ENCODE data around the gene DGKQ.

The DGKQ gene

DNA sequence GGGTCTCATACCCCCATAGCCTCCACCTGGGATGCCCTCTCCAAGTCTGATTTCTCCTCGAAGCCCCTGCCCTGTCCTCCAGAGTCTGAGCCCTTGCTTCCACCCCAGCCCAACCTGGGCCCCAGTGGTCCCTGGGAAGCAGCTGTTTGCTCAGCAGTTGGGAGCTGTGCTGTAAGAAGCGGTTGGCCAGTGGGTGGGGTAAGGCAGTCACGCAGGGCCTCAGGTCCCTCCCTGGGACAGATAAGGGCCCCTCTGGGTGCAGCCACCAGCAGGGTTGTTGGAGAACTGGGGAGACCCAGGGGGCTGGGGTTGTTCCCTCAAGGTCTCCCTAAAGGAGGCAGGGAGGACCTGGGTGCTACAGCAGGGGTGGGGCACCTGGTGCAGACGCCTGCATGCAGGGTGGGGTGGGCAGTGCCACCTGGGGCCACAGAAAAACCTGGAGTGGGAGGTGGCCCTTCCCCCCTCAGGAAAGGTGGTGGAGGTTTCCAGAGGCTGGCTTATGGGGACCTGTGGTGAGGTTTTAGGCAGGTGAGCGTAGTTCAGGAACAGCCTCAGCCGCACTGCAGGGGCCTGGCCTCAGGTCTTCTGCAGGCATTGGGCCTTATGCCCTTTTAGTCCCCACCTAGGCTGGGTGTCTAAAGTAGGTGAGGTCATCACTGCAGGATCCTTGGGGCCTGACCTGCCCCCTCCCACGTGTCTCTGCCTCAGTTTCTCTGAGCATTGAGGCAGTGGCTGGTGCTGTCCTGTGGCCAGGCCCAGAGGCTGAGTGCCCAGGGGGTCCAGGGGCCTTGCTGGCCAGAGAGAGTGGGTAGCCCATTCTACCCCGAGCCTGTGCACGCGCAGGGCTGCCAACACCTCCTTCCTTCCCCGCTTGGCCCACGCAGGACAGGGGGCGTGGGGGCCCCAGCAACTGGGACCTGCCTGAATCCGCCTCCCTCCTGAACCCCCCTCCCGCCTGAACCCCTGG, 22.9 kb upstream of the DGKQ start:
- no peak for FAIRE-seq
- DNase-seq (ENCODE audit: insufficient read length, low spot score) = no peak

GRCh38 chr4:995311-996026, 22.1 kb upstream of the DGKQ start:
- DNase-seq (ENCODE audit: insufficient read length, low spot score) = no peak

DNA sequence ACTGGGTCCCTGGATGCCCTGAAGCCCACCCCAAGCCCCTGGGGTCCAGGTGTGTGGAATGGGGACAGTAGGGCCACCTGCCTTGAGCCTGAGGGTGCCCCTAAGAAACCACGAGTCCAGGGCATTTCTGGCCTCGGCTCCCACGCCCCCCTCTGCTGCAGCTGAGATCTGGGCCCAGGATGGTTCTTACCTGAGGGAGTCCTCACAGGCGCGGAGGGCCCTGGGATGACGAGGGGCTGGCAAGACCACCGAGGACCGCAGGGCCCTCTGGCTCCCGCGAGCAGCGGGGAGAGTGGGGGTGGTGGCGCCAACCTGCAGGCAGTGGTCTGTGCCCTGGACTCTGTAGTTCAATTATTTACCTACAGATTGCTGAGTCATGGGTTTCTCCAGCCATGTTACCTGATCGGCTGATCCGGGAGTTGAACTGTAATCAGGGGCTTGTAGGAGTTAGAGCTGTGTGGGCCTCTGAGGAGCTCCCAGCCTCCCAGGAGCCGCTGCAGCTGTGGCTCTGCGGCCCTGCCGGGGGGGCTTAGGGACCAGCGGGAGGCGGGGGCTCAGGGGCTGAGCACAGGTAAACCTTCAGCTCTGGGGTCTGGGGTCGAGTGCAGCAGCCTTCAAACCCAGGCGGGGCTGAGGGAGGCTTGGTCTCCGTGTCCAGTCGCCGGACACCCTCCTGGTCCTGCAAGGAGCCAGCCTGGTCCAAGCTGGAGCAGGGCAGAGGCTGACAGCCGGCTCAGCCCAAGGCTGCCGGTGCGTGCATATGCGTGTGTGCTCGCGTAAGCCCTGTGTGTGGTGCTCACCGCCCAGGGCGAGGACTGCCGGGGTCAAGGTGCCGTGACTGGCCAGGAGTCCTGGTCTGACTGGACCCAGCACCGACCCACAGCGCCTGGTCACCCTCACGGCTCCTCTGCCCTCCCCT, 20.0 kb upstream of the DGKQ start, which contains the start of gene SLC26A1:
Gene SLC26A1 (minus strand): TSS at position 294 of the 919 bp plus-strand sequence. CDS start 1,701 bp downstream, outside the sequence.
- FAIRE-seq = no peak
- DNase-seq (ENCODE audit: insufficient read length, low spot score) = no peak

More at GRCh38 chr4:995311-996026, 22.1 kb upstream of the DGKQ start:
- FAIRE-seq = no peak

- no peak for FAIRE-seq
- DNase-seq (ENCODE audit: insufficient read length, low spot score) = no peak
Observed at GRCh38 chr4:992297-993110, 19.1 kb upstream of the DGKQ start.

DNA sequence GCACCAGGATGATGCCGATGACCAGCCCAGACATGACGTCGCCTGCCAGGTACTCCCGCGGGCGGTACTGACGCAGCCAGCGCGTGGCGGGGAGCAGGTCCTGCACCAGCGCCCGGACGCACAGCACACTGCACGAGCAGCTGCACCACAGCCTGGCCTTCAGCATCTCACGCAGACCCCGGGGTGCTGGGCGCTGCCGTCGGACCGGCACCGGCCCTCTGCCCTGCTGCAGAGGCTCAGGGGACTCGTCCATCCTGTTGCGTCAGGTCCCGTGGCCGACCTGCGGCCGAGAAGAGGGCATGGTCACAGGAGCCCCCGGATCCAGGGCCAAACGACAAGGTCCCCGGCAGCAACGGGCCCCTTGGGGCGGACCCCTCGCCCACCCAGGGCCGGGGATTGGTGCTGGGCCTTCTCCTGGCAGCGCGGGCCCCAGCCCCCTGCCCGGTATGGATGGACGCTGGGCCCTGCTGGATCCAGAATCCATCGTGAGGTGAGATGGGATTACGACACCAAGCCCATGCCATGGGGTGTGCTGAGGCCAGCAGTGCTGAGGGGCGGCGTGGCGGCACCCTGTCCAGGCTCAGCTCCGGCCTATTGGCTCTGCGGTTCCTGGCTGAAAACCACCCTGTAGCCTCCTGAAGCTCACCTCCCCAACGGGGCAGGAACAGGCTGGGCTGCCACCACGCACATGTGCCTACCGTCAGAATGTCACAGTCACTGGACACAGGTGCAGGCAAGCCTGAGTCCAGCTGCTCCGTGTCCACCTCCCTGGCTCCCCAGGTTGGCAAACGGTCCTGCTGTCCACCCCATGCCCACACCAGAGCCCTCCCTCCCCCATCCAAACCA, 18.3 kb upstream of the DGKQ start:
- DNase-seq (ENCODE audit: insufficient read length, low spot score) (no peak), FAIRE-seq (no peak)

- no peak for FAIRE-seq
Observed at GRCh38 chr4:990746-991367, 17.5 kb upstream of the DGKQ start.

DNA sequence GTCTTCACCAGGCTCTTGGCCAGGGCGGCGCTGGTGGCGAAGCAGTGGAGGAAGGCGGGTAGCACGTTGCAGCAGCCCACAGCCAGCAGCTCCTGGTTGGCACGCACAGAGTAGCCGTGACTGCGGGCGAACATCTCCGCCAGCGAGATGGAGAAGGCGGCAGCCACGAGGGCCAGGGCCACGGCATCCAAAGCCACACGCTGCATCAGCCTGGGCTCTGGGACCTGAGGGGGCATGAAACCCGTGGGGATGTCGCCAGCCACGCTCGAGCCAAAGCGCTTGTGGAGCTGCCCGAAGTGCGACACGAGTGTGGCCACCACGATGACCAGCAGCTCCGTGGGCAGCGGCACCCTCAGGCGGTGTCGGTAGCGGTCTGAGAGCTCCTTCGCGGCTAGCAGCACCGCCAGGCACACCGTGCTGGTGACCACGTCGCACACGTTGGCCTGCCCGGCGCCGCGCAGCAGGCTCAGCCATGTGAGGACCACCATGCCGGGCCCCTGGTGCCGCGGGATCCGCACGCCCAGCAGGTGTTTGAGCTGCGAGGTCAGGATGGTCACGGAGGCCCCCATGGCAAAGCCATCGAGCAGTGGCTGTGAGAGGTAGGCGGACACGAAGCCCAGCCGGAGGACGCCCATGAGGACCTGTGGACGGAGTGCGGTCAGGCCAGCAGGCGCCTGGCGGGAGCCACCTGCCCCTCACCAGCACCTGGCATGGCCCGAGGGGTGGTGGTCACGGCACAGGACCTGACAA, 16.5 kb upstream of the DGKQ start:
- DNase-seq (ENCODE audit: insufficient read length, low spot score) (no peak), FAIRE-seq (no peak)

More at GRCh38 chr4:990746-991367, 17.5 kb upstream of the DGKQ start:
- DNase-seq (ENCODE audit: insufficient read length, low spot score) = no peak

- no peak for FAIRE-seq
- no peak for DNase-seq (ENCODE audit: insufficient read length, low spot score)
Observed at GRCh38 chr4:988726-989721, 15.7 kb upstream of the DGKQ start.

DNA sequence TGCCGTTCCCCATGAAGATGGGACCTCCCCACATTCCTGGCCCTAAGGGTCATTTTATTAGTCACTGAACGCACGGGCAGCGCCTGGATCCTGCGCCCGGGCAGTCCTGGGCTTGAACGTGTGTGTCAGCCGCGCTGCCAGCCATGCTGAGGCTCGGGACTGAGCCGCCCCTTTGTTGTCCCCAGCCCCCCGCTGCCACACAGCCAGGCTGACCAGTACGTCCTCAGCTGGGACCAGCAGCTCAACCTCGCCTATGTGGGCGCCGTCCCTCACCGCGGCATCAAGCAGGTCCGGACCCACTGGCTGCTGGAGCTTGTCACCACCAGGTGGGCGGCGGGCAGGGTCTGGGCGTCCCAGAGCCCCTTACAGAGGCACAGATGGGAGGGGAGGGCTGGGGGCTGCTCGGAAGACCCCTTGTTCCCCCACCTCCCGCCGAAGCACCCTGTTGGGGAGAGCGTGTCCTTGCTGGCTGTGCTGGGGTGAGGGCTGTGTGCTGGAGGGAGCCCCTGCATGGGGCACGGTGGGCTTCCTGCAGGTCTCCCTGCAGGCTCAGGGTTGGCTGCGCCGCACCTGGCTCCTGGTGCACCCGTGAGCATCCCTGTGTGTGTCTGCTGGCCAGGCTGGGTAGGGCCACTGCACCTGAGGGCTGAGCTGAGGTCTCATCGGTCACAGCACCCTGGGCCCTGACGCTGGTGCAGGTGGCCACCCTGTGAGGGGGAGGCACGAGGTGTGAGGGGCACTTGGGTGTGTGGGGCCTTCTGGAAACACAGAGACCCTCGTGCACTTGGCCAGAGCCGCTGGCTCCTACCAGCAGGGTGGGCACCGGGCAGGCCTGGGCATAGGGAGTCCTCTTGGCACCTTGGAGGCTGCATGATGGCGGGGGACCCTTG, 14.5 kb upstream of the DGKQ start:
- peak; percentile 82 for FAIRE-seq
- DNase-seq (ENCODE audit: insufficient read length, low spot score) = no peak

DNA sequence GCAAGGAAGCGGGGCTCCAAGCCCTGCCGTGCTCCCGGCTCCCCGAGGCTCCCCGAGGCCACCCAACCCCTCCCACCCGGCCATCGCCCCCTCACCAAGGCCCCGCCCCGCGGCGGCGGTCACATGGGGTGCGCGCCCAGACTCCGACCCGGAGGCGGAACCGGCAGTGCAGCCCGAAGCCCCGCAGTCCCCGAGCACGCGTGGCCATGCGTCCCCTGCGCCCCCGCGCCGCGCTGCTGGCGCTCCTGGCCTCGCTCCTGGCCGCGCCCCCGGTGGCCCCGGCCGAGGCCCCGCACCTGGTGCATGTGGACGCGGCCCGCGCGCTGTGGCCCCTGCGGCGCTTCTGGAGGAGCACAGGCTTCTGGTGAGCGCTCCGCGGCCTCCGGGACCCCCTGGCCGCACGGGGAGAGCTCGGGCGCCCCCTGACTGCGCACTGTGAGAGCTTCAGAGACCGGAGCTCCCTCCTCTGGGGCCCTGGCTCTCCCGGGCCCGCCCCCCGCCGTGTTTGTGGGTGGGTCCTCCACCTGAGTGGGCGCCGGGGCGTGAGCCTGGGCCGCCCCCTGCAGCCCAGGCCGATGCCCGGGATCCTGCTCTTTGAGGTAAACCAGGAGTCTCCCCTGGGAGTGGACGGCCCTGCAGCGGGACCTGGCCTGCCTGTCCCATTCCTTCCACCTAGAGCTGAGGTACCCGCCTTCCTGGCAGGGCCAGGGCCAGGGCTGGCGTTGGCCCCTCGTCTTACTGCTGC, 13.7 kb upstream of the DGKQ start, which contains the start of gene IDUA:
Gene IDUA (plus strand): TSS at position 166 of the 745 bp plus-strand sequence. CDS start 41 bp downstream, at position 207.
- FAIRE-seq (peak; percentile 78), DNase-seq (ENCODE audit: insufficient read length, low spot score) (peak; percentile 88)

DNA sequence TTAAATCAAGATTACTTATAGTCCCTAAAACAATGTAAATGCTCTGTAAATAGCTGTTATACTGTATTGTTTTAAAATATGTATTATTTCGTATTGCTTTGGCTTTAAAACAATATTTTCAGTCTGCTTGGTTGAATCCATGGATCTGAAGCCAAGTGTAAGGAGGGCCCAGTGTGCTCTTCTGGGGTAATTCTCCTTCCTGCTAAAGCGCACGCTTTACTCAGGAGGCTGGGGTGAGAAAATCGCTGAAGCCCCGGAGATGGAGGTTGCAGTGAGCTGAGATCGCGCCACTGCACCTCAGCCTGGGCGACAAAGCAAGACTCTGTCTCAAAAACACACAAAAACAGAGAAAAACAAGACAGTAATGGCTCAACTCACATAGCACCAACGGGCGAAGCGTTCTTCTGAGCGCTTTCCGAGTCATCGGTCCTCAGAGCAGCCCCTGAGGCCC, 13.1 kb upstream of the DGKQ start:
- FAIRE-seq = no peak
- no peak for DNase-seq (ENCODE audit: insufficient read length, low spot score)

- FAIRE-seq (no peak), DNase-seq (ENCODE audit: insufficient read length, low spot score) (no peak)
Observed at GRCh38 chr4:985123-985830, 11.9 kb upstream of the DGKQ start.

GRCh38 chr4:984336-985054, 11.1 kb upstream of the DGKQ start:
- no peak for DNase-seq (ENCODE audit: insufficient read length, low spot score)
- FAIRE-seq = no peak
